GM23248 (cell line): ENCODE results near the gene LGALS3BP. TPM values are rescaled to one million over a fixed set of nuclear protein-coding genes. Genes with fewer than 3 reads are reported as not detected.

ENCODE experiments used
- DNase-seq: peaks from one replicate; pipeline ENCODE4 v3.0.0-alpha.2; 2015
- H2AFZ ChIP-seq: fragments of 200-600 bp; sonication (generic); 2 replicates; pipeline ENCODE4 v1.6.1; 2016; ENCODE audit warnings: antibody characterized with exemption
- H3F3A ChIP-seq: fragments of 200-600 bp; sonication (generic); 2 replicates; pipeline ENCODE4 v1.6.1; 2016; ENCODE audit warnings: mild to moderate bottlenecking, antibody characterized with exemption, mixed run types; ENCODE audit not compliant: insufficient read depth
- H3K27ac ChIP-seq: fragments of 200-600 bp; sonication (generic); 2 replicates; pipeline ENCODE4 v1.5.1; 2016; ENCODE audit warnings: mild to moderate bottlenecking
- H3K27me3 ChIP-seq: fragments of 200-600 bp; sonication (generic); replicated peaks from 2 replicates; pipeline ENCODE4 v1.6.1; 2016; ENCODE audit warnings: mild to moderate bottlenecking; ENCODE audit not compliant: insufficient read depth
- H3K36me3 ChIP-seq: fragments of 200-600 bp; sonication (generic); 2 replicates; pipeline ENCODE4 v1.6.1; 2016; ENCODE audit warnings: low read depth, mild to moderate bottlenecking
- H3K4me1 ChIP-seq: fragments of 200-600 bp; sonication (generic); 2 replicates; pipeline ENCODE4 v1.6.1; 2016; ENCODE audit warnings: mild to moderate bottlenecking; ENCODE audit not compliant: insufficient read depth
- H3K4me2 ChIP-seq: fragments of 200-600 bp; sonication (generic); one replicate; pipeline ENCODE4 v1.6.1; 2016; ENCODE audit warnings: mild to moderate bottlenecking; ENCODE audit not compliant: unreplicated experiment
- H3K4me3 ChIP-seq: fragments of 200-600 bp; sonication (generic); 2 replicates; pipeline ENCODE4 v1.5.1; 2016; ENCODE audit warnings: mild to moderate bottlenecking
- H3K79me2 ChIP-seq: fragments of 200-600 bp; sonication (generic); 2 replicates; pipeline ENCODE4 v1.6.1; 2016; ENCODE audit warnings: mild to moderate bottlenecking; ENCODE audit not compliant: insufficient read depth
- H3K9ac ChIP-seq: fragments of 200-600 bp; sonication (generic); 2 replicates; pipeline ENCODE4 v1.6.1; 2016; ENCODE audit warnings: mild to moderate bottlenecking
- H3K9me2 ChIP-seq: fragments of 200-600 bp; sonication (generic); 2 replicates; pipeline ENCODE4 v1.6.1; 2016; ENCODE audit warnings: mixed run types, mild to moderate bottlenecking, moderate library complexity; ENCODE audit not compliant: insufficient read depth
- H3K9me3 ChIP-seq: fragments of 200-600 bp; sonication (generic); one replicate; pipeline ENCODE4 v1.6.1; 2017; ENCODE audit warnings: low read depth
- H4K20me1 ChIP-seq: fragments of 200-600 bp; sonication (generic); 2 replicates; pipeline ENCODE4 v1.6.0; 2016; ENCODE audit not compliant: insufficient read depth
- EZH2 ChIP-seq: fragments of 200-600 bp; sonication (generic); IDR thresholded peaks from 2 replicates; pipeline ENCODE4 v1.6.1; 2018; ENCODE audit warnings: antibody characterized with exemption, mild to moderate bottlenecking; ENCODE audit not compliant: insufficient read depth, poor library complexity, severe bottlenecking
- EZH2phosphoT487 ChIP-seq: fragments of 200-600 bp; sonication (generic); IDR thresholded peaks from 2 replicates; pipeline ENCODE4 v1.6.1; 2018; ENCODE audit warnings: antibody characterized with exemption, moderate library complexity, mild to moderate bottlenecking, low read depth; ENCODE audit not compliant: insufficient read depth
- WGBS, 2 experiments: methylation state at CpG; one replicate each; pipeline ENCODE4 v1.1.6; 2015 to 2017; ENCODE audit warnings: low lambda C conversion rate in 2 of 2, low coverage in 1 of 2; ENCODE audit errors: missing lambda C conversion rate in 2 of 2; 5-methylcytosine and 5-hydroxymethylcytosine counted together
- in situ Hi-C: fragments of 300-500 bp; cut with MboI; formaldehyde crosslinking; loops from 2 replicates; pipeline ENCODE4 v1.15.0; 2020
- polyA plus RNA-seq: library from polyadenylated mRNA; unstranded; fragments of >200 nt; fragmentation: Nextera tagmentation; extraction: Ambion mirVana; gene quantifications from 2 replicates; pipeline ENCODE4 v1.2.1, GENCODE V29; 2016
- total RNA-seq: library from RNA; depleted of rRNA; stranded (reverse); fragments of >200 nt; shearing (Covaris generic); gene quantifications from 2 replicates; pipeline ENCODE4 v1.2.3, GENCODE V29; 2014

The LGALS3BP gene
- total and polyA plus RNA-seq, 2 experiments from 2014 or later, result 8.6 to 8.8 TPM

DNA sequence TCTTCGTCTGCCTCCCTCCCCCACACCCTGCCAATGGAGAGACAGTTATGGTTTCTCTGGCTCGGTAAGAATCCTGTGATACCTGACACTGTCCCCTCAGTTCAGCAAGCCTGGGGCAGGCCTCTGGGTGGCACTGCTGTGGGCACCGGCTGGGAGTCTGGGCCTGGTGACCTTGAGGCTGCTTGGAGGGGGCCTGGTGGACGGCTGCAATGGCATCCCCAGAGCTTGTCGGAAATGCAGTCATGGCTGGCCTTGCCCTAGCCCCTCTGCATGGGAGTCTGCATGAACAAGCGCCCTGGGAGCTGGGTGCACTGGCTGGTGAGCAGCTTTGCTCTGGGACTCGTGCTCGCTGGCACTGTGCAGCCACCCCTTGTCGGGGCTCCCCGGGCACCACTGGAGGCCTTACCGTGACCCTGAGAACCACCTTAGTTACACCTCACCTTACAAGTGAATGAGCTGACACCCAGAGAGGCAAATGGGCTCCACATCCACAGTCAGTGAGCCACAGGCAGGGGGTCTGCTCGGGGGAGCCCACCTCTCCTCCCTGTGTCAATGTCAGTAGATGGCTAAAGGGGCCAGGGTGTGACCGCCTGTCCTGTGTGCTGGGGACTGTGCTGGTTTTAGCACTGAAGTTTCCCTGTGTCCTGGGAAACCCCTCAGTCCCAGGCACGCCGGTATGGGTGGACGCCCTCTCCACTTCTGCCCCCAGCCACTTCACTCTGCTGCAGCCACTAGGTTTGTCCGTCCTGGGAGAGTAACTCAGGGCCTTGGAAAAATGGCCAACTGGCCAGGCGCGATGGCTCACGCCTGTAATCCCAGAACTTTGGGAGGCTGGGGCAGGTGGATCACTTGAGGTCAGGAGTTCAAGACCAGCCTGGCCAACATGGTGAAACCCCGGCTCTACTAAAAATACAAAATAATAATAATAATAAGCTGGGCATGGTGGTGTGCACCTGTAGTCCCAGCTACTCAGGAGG lies 1.4 kb downstream of the LGALS3BP start:
- Histone ChIP-seq H3K4me1 (peaks cover 10% of the 10 kb centered on the region; the same call in 1 of the 2 replicates), H3K27ac (no peak overlapping the region), H3K9ac (no peak overlapping the region), H2AFZ (no peak overlapping the region), H3K36me3 (no peaks in the 10 kb centered on the region), H3K9me2 (no peaks in the 10 kb centered on the region), H3F3A (0 out of 2 replicates have a peak, but pooled peaks cover 8% of the 10 kb centered on the region), H3K9me3 (no peaks in the 10 kb centered on the region), H4K20me1 (no peaks in the 10 kb centered on the region), H3K79me2 (no peaks in the 10 kb centered on the region), H3K27me3 (no peaks in the 10 kb centered on the region), H3K4me3 (no peak overlapping the region), H3K4me2 (no peak overlapping the region)
- WGBS, 2 experiments, result 86 to 91% methylated on average over 19 to 20 of the region's 21 CpGs
- TF ChIP-seq EZH2phosphoT487 (no peak), EZH2 (no peak)
- in situ Hi-C loops, result loop anchor here (10.0 kb wide), 1 partner anchor 113 kb away; no protein-coding TSS in a partner anchor
- DNase-seq, result no peak

DNA sequence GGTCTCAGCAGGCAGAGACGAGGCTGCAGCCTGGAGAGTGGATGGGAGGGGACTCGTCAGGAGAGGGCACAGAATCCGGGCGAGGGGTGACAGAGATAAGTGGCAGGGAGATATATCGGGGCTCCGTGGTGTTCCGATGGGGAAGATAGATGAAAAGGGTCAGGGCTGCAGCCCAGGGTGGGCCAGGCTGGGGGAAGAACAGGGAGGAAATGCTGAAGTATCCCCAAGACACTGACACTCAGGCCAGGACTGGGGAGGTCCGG lies 2.1 kb downstream of the LGALS3BP start:
- H3K27ac ChIP-seq, result no peak overlapping the region

GRCh38 chr17:78976907-78977680 lies 2.6 kb downstream of the LGALS3BP start:
- no peak for DNase-seq
- no peaks in the 10 kb centered on the region for H3K36me3 ChIP-seq
- in situ Hi-C loops, result loop anchor here (10.0 kb wide), 1 partner anchor 112 kb away; no protein-coding TSS in a partner anchor
- H3K4me1 ChIP-seq, result peaks cover 10% of the 10 kb centered on the region; the same call in 1 of the 2 replicates
- H3K4me2 ChIP-seq, result no peak overlapping the region
- no peaks in the 10 kb centered on the region for H4K20me1 ChIP-seq
- no peak overlapping the region for H3K4me3 ChIP-seq
- H3K9me2 ChIP-seq, result no peaks in the 10 kb centered on the region
- H3K79me2 ChIP-seq, result no peaks in the 10 kb centered on the region
- no peak overlapping the region for H2AFZ ChIP-seq
- no peaks in the 10 kb centered on the region for H3K27me3 ChIP-seq
- no peak overlapping the region for H3K9ac ChIP-seq
- TF ChIP-seq EZH2 (no peak), EZH2phosphoT487 (no peak)
- H3K9me3 ChIP-seq, result no peaks in the 10 kb centered on the region
- no peak overlapping the region for H3K27ac ChIP-seq
- H3F3A ChIP-seq, result 0 out of 2 replicates have a peak, but pooled peaks cover 8% of the 10 kb centered on the region
- 75 to 77% methylated on average over 17 to 20 of the region's 20 CpGs for WGBS, 2 experiments

More for the DNA sequence above, 2.1 kb downstream of the LGALS3BP start:
- WGBS, 2 experiments, result 92 to 93% methylated on average over 8 of the region's 8 CpGs
- Histone ChIP-seq H3K36me3 (no peaks in the 10 kb centered on the region), H4K20me1 (no peaks in the 10 kb centered on the region), H3K9me3 (no peaks in the 10 kb centered on the region), H3F3A (0 out of 2 replicates have a peak, but pooled peaks cover 8% of the 10 kb centered on the region), H3K9ac (no peak overlapping the region), H3K79me2 (no peaks in the 10 kb centered on the region), H3K9me2 (no peaks in the 10 kb centered on the region), H3K4me2 (no peak overlapping the region), H2AFZ (no peak overlapping the region), H3K4me1 (peaks cover 10% of the 10 kb centered on the region; the same call in 1 of the 2 replicates), H3K4me3 (no peak overlapping the region), H3K27me3 (no peaks in the 10 kb centered on the region)
- in situ Hi-C loops, result loop anchor here (10.0 kb wide), 1 partner anchor 113 kb away; no protein-coding TSS in a partner anchor
- no peak for DNase-seq
- TF ChIP-seq EZH2phosphoT487, result no peak
- TF ChIP-seq EZH2, result no peak
